Stimulated activated CD8-positive, alpha-beta memory T cell treated with anti-CD3 and anti-CD28 coated beads, Interleukin-15, amount 100 ng/mL, for 1 hour (primary cell): Measurements from ENCODE around the gene ADGRA1.

Experiments used
- DNase-seq: peaks from one replicate; pipeline ENCODE4 v3.0.0-alpha.2; 2020; ENCODE audit warnings: low read depth

Gene ADGRA1

GRCh38 chr10:133094866-133095265 lies 7.1 kb downstream of the ADGRA1 start:
- DNase-seq: no peak

- DNase-seq: no peak
Measured at GRCh38 chr10:133095586-133095985, 7.9 kb downstream of the ADGRA1 start.

DNA sequence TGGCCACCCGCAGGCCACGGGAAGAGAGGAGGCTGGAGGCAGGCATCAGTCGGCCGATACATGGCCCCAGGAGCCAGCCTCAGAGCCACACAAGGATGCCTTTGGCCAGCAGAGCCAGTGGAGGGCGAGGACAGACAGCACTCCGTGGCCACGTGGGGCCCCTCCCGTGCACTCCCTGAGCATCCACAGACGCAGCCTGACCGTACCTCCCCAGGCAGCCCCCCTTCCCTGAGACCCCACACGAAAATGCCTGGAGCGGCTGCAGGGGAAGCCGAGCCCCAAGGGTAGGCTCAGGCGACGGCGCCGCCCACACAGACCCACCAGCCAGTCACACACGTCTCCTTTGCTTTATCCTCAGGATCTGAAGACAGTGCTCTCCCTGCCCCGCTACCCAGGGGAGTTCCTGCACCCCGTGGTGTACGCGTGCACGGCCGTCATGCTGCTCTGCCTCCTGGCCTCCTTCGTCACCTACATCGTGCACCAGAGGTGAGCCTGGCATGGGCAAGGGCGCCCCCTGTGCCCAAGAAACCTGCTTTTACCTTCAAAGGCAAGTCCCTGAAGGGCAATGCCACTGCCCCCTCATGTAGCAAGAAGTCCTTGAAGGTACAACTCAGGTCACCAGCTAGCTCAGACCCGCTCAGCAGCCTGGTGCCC lies 9.0 kb downstream of the ADGRA1 start:
- no peak for DNase-seq

DNA sequence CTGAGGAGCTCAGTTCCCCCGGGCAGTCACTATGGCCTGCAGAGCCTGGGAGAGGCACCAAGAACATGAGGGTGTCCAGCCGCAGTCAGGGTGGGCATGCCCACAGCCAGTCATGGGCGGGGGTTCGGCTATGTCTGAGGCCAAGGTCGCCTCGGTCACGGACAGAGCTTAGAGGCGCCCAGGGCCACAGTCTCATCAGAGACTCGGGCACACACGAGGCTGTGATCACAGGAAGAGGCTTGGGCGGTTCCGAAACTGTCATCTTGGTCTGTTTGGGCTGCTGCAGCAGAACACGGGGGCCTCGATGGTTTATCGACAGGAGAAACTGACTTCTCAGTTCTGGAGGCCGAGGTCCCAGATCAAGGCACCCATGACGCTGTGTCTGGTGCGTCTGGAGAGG lies 9.7 kb downstream of the ADGRA1 start:
- no peak for DNase-seq

DNA sequence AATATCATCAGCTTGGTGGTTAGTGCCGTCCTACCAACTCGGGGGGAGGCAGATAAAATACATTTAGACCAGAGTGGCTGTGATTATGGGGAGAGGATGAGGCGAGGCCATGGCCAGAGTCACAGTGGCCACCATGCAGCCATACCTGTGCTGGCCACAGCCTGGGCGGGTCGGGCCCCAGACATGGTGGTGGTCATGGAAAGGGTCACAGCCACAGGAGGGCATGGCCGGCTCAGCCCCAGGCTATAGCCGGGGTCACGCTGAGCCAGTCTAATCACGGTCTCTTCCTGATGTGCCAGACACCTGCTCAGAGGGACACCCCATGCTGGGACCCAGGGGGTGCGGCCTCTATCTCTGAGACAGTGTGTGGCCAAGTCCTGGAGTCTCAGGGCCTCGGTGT lies 10.2 kb downstream of the ADGRA1 start:
- no peak for DNase-seq

DNA sequence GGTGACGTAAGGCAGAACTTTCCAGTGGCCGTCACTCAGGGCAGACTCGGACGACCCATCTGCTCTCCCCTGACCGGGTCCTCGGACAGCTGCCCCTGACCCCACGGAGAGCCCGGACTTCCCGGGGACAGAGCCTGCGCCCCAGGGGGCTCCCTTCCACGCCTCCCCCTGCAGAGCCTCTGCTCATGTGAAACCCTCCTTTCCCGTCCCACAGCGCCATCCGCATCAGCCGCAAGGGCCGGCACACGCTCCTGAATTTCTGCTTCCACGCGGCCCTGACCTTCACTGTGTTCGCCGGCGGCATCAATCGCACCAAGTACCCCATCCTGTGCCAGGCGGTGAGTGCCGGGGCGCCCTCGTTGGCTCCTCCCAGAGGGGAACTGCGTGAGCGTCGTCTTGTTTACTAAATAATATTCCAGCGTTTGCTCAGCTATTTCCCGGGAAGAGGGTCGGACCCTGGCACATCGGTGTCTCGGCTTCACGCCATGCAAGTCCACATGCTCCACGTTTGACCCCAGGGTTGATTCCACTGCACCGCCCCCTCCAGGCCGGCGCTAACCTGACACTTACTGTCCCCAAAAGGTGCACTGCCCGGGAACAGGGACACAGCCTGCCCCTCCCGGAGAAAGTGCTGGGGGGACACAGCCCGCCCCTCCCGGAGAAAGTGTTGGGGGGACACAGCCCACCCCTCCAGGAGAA lies 10.9 kb downstream of the ADGRA1 start:
- DNase-seq: no peak

- no peak for DNase-seq
Measured at GRCh38 chr10:133099571-133099970, 11.8 kb downstream of the ADGRA1 start.

- no peak for DNase-seq
Measured at GRCh38 chr10:133100186-133100585, 12.5 kb downstream of the ADGRA1 start.

GRCh38 chr10:133100706-133101415 lies 13.1 kb downstream of the ADGRA1 start:
- no peak for DNase-seq

DNA sequence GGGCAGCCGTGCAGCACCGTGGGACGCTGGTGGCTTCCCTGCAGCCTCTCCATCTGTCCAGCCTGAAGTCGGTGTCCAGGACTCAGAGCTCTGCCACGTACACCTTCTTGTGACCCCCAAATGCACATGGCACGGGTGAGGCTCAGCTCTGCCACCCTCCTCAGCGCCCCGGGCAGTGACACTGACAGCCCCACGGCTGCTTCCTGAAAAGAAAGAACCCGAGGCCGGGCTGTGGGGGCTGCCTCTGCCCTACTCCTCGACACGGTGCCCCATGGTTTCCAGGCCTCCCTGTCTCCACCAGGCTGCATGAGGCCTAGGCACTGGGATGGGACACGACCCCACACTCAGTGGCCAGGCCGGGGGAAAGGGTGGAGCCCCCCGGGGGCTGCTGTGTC lies 13.7 kb downstream of the ADGRA1 start:
- DNase-seq: no peak

DNA sequence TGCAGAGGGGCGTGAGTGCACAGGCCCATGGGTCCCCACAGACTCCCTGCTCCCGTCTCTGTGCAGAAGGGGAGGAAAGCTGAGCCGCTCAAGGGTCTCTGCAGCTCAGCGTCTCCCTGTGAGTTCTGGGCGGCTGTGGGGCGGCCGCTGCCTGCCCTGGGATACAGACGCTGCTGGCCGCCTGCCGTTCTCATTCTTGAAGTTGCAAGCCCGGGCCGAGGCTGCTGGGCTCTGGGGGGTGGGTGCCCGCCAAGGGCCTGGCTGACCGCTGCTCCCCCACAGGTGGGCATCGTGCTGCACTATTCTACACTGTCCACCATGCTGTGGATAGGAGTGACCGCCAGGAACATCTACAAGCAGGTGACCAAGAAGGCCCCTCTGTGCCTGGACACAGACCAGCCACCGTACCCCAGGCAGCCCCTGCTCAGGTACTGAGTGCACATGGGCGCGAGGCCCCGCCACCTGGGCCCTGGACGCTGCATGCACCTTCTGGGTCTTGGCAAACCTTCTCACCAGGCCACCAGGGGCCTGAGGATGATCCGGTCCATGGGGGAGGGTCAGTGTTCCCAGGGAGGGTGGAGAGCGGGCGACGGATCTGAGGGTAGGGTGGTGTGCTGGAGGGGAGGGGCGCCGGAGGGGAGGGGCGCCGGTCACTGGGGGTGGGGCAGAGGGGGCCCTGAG lies 14.8 kb downstream of the ADGRA1 start:
- DNase-seq: no peak

DNA sequence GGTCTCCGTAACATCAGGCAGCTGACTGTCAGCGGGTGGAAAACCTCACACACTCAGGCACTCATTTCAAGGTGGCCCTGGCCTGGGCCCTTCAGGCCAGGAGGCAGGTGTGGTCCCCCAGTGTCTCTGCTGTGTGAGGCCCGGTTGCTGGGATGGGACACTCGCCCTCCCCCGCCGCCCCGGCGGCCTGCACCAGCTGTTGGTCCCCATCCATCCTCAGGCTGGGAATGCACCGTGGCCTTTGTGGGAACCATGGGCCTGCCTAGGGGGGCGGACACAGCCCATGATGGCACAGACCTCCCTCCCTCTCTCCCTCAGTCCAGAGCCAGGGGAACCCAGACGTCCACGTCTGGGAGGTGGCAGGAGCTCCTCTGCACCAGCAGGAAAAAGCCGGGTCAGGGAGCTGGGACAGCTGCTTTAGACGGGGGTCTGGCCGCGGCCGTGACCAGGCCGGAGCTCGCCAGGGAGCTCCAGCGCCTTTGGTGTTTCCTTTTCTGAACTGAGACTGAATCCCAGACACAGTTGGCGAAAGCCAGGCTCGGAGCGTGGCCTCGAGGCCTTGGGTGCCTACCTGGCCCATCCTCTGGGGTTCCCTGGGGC lies 15.7 kb downstream of the ADGRA1 start:
- no peak for DNase-seq

DNA sequence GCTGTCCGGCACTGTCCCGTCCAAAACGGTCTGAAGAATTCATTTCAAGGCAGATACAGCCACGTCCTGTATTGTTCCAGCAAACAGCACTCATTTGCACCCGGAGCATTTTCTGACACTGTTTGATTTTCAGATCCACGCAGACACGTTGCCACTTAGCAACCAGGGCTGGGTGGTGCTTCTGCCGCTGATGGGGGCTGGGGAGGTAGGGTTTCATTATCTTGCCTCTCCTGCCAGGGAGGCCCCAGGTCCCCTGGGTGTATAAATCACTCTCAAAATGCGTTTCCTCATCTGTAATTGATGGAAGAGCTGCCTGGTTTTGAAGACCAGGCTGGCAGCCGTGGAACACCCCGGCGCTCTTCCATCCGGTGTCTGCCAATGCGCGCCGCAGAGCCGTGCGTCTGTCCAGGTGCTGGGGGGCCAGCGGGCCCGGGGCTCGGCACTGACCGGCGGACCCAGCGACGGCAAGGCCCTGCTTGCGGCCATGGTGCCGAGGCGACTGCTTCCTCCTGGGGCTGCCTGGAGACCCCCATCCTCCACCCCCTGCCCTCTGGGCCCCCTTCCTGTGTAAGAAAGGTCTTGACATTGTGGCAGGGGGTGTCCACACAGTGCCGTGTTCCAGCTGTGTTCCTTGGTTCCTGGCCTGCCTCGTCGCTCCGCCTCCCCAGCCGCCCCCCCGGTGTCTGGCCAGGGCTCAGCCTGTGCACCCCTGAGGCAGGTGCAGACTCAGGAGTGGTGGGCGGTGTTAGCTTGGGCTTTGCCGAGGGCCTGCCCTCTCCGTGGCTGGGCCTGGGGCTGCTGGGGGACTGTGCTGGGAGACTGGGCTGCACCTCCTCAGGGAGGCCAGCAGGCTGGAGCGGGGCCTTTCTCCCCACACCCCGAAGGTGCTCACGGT lies 16.6 kb downstream of the ADGRA1 start:
- no peak for DNase-seq

DNA sequence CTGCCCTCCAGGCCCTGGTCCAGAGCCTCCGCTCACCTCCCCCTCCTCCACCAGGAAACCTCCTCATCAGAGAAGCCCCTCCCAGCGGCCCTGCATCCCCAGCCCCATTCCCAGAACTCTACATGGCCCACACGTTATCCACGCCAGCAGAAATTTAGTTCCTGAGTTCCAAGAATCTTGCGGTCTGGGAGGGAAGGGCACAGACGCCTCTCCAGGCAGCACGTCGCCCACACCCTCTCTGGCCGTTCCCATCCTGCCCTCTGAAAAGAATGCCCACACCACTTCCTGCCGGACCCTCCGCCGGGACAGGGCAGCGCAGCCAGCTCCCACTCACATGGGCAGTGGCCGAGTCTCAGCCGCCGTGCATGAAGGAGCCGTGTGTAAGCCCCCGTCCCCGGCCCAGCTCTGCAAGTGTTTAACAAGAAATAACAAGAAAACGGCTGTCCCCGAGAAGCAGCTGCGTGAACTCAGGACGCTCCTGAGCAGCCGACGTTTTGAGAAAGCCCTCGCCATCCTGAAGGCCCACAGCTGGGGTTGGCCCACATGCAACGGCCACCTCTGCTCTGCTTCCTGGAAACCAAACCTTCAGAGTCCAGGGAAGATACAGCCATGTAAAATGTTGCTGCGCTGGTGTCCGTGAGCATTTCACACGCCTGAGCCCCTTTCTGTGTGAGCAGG lies 17.4 kb downstream of the ADGRA1 start:
- no peak for DNase-seq

DNA sequence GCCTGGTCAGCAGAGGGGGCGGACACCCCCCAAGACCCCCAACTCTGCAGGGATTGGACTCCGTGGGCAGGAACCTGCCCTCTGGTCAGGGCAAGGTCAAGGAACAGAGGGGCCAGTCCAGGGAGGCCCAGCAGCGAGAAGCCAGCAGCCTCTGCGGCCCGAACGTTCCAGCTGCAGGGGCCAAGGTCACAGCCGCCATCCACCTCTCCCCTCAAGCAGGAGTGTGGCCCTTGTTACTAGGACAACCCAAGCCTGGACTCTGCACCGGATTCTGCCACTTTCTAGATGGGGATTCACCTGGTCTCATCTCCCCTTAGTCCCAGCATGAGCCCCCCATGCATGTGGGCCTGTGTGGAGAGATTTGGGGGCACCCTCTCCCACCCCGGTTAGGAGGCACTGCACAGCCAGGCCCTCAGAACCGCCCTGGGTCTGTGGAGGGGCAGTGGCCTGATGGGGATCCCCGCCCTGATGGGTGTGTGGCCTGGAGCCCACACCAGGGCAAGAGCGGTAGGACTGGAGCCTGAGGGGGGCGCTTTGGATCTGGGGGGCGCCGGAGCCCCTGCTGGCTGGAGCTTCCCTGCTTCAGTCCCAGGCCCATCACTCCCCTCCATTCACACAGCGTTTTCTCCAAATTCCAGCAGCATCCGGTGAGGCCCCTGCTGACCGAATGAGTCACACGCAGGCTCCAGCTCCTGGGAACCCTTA lies 18.1 kb downstream of the ADGRA1 start:
- no peak for DNase-seq

- DNase-seq: no peak
Measured at GRCh38 chr10:133106516-133106915, 18.8 kb downstream of the ADGRA1 start.

DNA sequence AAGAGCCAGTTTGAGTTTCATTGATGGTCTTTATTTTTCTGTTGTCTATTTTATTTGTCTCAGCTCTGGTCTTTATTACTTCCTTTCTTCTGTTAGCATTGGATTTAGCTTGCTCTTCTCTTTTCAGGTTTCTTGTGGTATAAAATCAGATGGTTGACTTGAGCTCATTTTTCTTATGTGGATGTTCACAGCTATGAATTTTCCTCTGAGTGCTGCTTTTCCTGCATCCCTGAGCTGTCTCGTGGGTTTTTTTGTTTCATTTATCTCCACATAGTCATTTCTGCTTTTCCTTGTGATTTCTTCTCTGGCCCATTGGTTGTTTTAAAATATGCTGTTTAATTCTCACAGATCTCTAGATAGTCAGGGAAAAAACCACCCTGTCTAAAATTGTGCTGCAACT lies 19.7 kb downstream of the ADGRA1 start:
- no peak for DNase-seq

GRCh38 chr10:133109711-133110110 lies 22.0 kb downstream of the ADGRA1 start:
- DNase-seq: no peak

DNA sequence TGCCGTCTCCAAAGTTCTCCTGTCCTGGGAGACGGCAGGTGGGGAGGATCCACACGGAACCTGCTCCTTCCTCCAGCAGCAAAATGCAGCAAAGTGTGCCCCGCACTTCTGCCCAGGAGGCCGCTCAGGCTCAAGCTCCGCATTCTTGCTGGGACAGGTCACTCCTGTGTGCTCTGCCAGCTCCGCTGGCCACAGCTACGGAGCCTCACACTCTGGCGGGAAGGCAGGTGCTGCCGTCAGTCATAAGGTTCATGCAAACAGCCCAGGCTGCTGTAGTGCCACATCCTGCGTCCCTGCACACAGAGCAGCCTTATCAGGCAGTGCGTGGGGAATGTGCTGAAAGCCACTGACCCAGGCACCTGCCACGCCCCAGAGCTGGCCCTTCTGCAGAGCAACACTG lies 22.4 kb downstream of the ADGRA1 start:
- no peak for DNase-seq

DNA sequence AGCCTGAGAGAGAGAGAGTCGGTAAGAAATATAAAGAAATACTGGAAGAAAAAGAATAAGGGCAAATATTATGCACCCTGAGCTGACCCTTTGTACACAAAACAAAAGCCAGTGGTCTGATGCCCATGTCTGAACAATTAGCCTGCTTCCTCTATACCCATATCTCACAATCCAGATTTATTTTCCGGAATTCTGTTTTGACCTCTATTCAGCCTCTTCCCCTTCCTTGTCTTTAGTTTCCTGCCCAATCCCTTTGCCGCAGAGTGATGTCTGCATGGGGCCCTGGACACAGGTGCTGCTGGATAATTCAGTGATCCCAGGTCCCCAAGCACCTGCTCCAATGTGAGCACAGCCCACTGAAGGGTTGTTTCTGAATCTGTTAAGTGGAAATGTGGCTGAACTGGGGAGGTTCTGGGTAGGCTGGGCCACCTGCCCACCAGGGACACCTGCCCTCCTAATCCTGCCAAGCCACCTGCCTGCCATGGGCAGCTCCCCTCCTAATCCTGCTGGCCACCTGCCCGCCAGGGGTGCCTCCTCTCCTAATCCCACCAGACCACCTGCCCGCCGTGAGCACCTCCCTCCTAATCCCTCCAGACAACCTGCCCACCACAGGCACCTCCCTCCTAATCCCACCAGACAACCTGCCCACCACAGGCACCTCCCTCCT lies 23.0 kb downstream of the ADGRA1 start:
- no peak for DNase-seq
